Measurements from ENCODE around the gene MYG1.
A peak's percentile ranks its signal among the peaks of the same experiment; 100 is the strongest.
"Not testable (repeated sequence)": the region's sequence is repeated elsewhere in the genome, so short reads cannot be mapped to it uniquely, and the experiment has no call there.

MYG1 gene

GRCh38 chr12:53286448-53286847 lies 13.0 kb upstream of the MYG1 start:
- no peak for DNase-seq

- DNase-seq, result peak; percentile 44 to 74 (median 57)
Measured at GRCh38 chr12:53287741-53288216, 11.7 kb upstream of the MYG1 start.

- DNase-seq, result no peak
Measured at GRCh38 chr12:53288322-53288721, 11.2 kb upstream of the MYG1 start.

GRCh38 chr12:53289891-53290290 lies 9.6 kb upstream of the MYG1 start:
- DNase-seq, result no peak

- no peak for DNase-seq
Measured at GRCh38 chr12:53290661-53291060, 8.8 kb upstream of the MYG1 start.

GRCh38 chr12:53292426-53292825 lies 7.1 kb upstream of the MYG1 start:
- no peak for DNase-seq

GRCh38 chr12:53295070-53295890 lies 4.2 kb upstream of the MYG1 start, which contains the start of gene PFDN5:
Gene PFDN5, plus strand, starts transcription at chr12:53295542. Its CDS starts 26 bp downstream, at chr12:53295568.
- peak; percentile 61 to 94 (median 79) for DNase-seq

GRCh38 chr12:53295891-53296219 lies 3.6 kb upstream of the MYG1 start:
- peak in 1 of 5 experiments; percentile 10 for DNase-seq

- DNase-seq, result not testable (repeated sequence)
Measured at GRCh38 chr12:53297106-53297505, 2.4 kb upstream of the MYG1 start.

GRCh38 chr12:53298164-53298563 lies 1.3 kb upstream of the MYG1 start:
- DNase-seq, result no peak

GRCh38 chr12:53299101-53299453 lies 418 bp upstream of the MYG1 start:
- peak in 2 of 5 experiments; percentile 2 to 46 for DNase-seq

GRCh38 chr12:53300187-53300586 lies 692 bp downstream of the MYG1 start:
- no peak for DNase-seq

GRCh38 chr12:53302903-53303302 lies 3.4 kb downstream of the MYG1 start:
- no peak for DNase-seq

GRCh38 chr12:53306826-53307225 lies 7.3 kb downstream of the MYG1 start:
- no peak for DNase-seq

GRCh38 chr12:53308276-53308675 lies 8.8 kb downstream of the MYG1 start:
- no peak for DNase-seq

GRCh38 chr12:53313996-53314395 lies 14.5 kb downstream of the MYG1 start:
- DNase-seq, result no peak

- no peak for DNase-seq
Measured at GRCh38 chr12:53320352-53321195, 21.1 kb downstream of the MYG1 start.

- DNase-seq, result peak in 4 of 5 experiments; percentile 19 to 85 (median 41)
Measured at GRCh38 chr12:53324113-53324778, 24.8 kb downstream of the MYG1 start.

GRCh38 chr12:53324779-53325510 lies 25.4 kb downstream of the MYG1 start:
- peak; percentile 64 to 92 (median 76) for DNase-seq

- DNase-seq, result peak in 2 of 5 experiments; percentile 11 to 33
Measured at GRCh38 chr12:53325511-53326061, 26.1 kb downstream of the MYG1 start.

- no peak for DNase-seq
Measured at GRCh38 chr12:53326460-53327185, 27.1 kb downstream of the MYG1 start.

All from T-helper 2 cell (primary cell).